HL-60/S4 treated with phorbol 12-myristate 13-acetate at 8.2 ng/mL for 4 days and 3 days (cell line): ENCODE data around the gene LGR4.

Experiments
- in situ Hi-C: fragments of 300-500 bp; cut with MboI; formaldehyde crosslinking; loops from 2 replicates; pipeline ENCODE4 v1.15.0; 2022; ENCODE audit warnings: low sequenced_read_pairs

LGR4 gene

DNA sequence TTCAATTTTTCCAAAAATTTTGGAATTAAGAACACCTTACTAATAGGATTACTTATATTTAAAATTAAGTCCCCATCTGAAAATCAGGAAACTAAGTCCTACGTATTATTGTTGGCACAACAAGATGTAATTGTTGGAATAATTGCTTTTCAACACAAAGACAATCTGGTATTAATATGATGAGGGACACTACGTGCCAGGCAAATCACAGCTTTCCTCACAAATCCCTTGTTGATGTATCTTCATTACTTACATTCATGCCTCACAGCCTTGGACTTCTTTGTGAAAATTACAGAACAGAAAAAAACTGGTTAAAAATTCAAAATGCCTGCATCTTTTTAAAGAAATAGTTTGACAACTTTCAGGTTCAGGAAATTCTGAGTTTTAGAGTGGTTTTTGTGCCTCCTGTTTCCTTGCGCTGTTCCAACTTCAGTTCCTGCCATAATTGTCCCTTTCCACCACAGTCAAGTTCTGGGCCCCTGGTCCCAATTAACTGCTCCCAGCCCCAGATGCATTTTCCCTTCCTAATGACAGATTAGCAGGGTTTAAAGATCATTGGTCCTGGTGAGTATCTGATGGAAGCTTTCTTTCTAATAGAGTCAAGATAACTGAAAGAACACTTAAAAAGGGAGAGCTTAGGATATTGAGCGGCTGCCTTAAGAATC, 86.3 kb downstream of the LGR4 start:
- in situ Hi-C loops = no loop called here

DNA sequence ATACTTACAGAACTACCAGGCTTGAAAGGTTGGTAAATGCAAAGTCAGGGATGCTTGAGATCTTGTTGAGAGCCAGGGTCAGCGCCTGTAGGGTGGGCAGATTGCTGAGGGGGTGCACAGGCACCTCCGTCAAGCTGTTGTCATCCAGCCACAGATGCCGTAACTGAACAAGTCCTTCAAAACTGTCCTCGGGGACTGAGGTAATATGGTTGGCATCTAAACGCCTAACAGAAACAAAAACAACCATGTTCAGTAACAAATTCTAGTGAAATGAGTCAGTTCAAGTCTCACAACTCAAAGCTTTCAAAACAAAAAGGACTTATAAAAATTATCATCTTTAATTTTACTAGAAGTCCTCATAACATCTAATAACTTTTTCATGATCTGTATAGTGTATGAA, 87.3 kb downstream of the LGR4 start:
- in situ Hi-C loops = no loop called here

DNA sequence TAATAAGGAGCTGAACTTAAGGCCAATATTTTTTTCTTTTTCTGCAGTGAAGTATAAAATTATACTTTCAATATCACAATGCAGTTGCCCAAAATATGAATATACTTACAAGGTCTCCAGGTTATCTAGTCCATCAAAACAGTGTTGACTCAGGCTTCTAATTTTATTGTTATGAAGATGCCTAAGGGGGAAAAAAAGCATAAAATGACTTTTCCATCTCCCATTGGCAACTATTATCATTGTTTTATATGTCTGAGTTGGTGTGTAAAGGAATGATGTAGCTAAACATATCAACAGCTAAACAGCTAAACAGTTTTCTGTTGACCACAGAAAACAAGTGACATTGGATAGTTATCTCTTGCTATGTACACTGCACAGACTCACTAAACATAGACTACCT, 88.4 kb downstream of the LGR4 start:
- in situ Hi-C loops = no loop called here

DNA sequence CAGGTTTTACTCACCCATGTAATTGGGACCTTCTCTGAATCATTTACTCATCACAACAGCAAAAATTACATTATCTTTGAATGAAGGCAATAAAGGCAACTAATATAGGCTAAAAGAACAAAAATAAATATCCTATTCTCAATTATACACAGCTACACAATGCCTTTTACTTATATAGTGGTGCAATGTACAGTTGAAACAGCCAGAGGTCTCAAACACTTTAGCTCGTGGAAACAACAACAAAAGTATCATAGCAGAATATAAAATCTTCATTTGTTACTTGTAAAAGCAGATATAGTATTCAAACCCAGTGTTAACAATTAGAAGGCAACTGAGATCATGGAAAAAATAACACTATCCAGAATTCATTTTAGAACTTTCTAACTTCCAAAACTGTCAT, 88.9 kb downstream of the LGR4 start:
- in situ Hi-C loops = no loop called here

DNA sequence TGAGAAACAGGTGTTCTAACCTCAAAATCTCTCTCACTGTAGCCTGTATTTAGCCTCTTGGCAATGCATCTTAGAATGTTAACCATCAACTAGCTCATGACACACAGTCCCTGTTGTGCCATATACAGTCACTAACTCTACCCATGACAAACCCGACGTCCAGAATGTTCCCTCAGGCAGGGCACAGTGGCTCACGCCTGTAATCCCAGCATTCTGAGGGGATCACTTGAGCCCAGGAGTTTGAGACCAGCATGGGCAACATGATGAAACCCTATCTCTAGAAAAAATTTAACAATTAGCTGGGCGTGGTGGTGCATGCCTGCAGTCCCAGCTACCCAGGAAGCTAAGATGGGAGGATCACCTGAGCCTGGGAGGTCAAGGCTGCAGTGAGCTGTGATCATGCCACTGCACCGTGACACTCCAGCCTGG, 91.3 kb downstream of the LGR4 start:
- in situ Hi-C loops = no loop called here

DNA sequence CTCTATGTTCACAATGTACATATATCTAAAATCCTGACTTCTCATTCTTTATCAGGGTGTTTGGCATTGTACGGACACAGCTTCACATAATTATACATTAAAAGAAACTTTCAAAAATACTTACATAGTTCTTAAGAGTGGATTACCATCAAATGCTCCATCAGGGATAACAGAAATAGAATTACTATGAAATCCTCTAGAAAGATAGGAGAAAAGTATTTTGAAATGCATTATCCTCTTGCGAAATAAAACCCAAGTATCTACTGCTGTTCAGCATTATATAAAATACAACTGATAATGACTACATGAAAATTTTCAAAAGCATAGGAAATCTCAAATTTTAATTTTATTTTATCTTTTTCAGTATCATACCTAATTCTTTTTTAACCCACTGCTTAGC, 91.8 kb downstream of the LGR4 start:
- in situ Hi-C loops = no loop called here

DNA sequence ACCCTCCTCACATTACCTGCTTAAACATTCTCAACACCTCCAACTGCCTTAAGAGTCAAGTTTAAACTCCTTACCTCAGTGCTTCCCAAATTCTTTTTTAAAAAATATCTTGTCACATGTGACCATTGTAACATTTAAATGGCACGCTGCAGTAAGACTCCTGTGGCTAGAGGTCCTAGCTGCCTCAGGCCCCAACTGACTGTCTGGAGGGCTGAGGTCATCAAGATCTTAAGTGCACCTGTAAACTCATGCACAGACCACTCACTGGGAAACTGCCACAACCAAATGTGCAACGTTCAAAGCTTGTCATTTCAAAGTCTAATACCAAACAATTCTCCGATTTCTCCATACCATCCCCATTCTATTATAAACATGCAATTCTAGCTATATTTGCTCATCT, 93.1 kb downstream of the LGR4 start:
- in situ Hi-C loops = no loop called here

DNA sequence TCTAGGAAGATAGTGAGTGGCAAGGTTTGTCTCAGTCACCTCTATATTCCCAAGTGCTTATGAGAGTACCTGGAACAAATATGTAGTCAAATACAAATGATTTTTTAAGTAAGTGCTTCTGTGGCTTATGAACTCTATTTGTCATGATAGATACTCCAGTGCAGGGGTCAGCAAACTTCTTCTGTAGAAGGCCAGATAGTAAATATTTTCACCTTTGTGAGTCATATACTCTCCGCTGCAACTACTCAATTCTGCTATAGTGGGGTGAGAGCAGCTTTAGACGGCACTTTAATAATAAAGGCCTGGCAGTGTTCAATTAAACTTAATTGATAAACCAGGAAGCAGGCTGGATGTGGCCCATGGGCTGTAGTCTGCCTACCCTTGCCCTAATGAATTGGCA, 97.2 kb downstream of the LGR4 start:
- in situ Hi-C loops = no loop called here

DNA sequence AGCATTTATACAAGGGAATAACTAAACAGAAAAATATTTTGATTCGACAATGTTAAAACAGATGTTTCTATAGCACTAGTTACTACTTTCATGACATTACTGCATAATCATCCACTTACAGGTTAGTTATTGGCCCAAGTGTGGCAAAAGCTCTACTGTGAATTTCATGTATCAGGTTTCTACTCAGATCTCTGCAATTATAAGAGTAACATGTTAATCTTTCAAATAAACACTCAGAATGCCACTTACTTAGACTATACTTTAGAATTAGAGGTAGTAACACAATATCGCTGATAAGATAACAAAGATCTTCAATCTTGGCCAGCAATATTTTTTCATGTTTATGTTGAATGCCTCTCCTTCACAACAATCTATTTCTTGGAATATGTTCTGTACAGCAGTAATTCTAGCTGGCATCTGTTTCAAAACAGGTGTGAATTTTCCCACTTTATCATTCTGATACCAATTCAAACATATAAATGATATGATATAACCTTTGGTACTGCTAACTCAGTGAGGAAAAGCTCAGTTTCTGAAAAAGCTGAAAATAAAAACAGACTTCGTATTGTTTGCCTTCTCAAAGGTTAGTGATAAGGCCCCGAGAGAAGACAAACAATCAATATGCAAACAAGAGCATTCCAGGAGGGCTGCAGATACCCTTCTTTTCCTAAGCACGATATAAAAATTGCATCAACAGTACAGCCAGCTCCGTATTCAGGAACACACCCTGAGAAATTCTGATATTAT, 98.6 kb downstream of the LGR4 start:
- in situ Hi-C loops = no loop called here

DNA sequence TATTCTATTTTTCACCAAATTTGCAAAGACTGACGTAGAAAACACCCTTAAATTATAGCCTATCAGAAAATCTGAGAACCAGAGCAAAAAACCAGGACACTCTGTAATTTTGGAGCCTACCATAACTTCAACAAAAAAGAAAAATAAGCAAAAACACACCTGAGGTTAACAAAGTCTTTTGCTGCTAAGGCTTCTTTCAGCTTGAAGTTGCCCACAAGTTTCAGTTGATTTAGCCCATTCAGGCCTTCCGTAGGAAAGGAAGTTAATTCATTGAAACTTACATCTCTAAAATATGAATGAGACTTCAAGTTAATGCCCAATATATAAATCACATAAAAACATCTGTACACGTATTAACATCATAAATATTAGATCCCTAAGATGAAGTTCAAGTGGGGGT, 99.2 kb downstream of the LGR4 start:
- in situ Hi-C loops = no loop called here

DNA sequence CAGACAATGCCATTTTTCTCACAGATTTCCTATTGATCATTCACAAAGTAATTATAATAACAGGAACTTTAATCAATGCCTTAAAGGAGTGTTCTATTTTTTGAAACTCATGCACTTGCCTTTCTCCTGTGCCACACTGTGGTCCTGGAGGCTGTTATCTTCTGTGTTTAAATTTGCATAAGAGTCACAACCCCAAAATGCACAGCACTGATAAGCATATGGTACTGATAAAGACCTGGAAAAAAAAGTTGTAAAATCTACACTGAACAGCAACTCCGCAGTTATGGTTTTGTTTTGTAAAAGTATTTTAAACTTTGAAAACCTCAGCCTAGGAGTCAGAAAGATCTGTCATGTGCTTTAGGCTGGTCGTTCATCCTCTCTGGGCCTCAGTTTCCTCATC, 100.4 kb downstream of the LGR4 start:
- in situ Hi-C loops = no loop called here

DNA sequence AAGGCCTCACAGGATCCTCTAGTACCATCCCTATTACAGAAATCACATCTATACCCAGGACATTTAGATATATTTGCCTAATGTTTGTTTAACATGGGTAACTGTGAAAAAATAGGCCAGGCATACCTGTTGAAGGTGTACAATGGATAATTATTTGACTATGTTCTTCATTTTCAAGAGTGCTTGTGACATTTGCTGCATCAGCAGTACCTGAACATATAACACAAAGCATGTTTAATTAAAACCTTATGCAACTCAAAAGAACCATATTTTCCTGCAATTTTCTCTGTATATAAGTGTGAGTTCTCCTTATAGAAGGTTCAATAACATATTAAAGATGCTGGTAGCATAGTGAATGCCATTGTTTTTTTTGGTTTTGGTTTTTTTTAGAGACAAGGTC, 101.1 kb downstream of the LGR4 start:
- in situ Hi-C loops = no loop called here

DNA sequence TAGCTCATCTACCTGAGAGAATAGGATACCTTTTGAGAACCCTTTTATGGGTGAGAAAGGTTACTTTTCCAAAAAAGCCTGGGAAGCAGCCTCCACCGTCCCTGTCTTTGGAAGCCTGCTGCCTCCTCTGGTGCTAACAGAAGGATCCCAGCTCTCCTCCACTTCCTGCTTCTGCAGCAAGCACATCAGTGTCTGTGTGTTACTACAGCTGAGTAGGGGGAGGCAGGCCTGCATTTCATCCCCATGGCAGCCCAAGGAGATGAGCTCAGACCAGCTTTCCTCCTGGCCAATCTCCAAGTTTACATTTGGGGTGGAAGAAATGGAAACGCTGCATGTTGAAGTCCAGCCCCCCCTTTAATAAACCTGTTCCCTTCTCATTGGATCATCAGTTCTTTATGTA, 102.2 kb downstream of the LGR4 start:
- in situ Hi-C loops = no loop called here

DNA sequence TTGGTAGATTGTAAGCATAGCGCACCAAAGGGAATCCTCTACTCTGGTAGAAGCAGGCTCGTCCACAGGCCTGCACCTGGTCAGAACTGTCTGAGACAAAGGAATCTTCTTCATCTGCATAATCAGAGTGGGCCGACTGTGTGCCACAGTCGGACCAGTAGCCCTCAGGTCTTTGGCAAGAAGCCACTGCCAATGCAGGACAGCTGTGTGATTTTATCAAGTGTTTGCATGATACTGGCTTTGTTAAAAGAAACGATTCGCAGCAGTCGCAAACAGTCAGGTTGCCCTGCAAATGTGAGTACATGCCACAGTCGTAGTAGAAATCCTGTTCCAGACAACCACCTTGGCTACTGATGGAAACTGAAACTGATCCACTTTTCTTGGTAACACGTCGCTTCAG, 104.7 kb downstream of the LGR4 start:
- in situ Hi-C loops = no loop called here

DNA sequence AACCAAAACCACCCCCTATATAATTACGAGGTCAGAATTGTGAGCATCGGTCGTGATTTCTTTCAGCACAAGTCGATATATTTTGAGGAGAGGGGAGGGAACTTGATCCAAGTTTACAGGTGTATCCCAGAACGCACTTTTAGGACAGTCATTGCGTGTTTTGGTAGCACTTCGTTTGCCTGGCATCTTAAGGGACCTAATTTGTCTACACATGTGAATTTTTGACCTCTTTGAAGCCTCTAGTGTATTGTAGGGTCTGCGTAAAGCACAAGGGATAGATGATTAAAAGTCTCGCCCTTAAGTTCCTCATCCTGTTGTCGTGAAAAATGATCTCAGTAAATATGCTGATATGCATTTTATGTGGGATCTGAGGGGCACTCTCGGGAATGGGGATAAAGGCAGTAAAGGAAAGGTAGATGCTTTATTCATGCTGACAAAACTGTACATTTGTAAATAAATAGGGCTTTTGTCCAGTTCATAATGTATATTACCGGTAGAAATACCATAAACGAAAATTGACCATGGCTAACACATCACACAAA, 108.9 kb downstream of the LGR4 start:
- in situ Hi-C loops = no loop called here

DNA sequence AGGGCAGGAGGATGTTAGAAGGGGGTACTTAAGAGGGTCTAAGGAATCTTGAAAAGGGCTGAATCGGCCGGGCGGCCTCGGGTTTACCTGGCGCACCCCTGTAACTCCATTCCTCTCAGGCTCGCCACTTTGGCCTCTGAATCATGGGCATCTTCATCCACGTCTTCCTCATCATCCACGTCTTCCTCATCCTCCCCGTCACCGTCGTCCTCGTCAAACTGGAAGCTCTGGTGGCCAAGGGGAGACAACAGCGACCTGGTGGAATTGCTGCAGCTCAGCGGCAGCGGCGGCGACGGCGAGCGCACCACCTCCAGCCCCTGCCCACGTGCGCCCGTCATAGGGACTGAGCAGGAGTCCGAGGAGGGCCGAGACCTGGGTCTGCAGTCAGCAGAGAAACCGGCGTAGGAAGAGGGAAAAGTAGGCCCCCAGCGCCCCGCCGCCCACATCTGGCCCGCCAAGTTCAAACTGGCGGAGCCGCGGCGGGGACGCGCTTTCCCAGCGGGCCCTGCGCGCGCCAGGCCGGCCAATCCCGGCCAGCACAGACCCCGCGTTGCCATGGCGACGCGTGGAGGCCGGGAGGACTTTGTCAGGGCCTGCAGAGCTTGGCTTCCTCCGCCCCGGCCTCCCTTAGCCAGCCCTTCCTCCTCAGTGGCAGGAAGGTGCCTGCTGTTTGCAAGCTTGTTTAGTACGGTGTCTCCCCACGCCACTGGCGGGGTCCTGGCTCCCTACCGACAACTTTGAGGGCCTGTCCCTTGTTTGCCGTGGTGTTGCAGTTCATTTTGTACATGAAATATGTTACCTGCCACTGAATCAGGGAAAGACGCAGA, 109.6 kb downstream of the LGR4 start, which contains the start of gene CCDC34:
Gene CCDC34, minus strand, starts transcription at position 467 of the 827 bp plus-strand sequence. Its CDS starts 21 bp downstream, at position 446.
- in situ Hi-C loops = no loop called here

DNA sequence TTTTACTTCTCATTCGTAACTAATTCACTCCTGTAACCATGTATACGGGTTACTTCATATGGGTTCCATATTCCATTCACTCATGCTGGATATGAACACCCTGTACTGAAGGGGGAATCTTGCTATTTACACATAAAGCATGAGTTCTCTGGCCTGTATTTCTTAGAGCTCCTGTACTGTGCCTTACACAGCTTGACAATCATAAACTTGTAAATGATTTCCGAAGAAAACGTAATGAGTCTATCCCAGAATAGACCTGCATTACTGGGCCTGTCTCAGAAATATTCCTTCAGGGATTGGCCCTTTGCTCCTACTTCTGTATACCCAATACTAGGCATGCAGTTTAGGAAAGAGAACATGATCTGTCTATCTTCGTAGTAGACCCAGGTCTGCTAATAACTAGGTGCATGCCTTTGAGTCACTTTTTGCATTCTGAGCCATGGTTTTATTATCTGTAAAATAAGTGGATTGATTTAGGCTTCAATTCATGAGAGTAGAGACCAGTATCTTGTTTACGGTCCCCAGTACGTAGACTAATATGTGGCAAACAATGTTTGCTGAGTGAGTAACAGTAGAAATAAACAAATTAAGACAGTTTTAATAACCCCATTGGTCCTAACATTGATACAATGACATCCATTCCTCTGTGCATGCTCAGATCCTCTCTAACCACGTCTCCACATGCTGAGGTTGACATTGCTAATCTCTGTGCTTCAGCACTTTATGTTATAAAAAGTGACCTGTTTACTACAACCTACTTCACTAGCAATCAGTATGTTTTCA, 110.8 kb downstream of the LGR4 start:
- in situ Hi-C loops = no loop called here

DNA sequence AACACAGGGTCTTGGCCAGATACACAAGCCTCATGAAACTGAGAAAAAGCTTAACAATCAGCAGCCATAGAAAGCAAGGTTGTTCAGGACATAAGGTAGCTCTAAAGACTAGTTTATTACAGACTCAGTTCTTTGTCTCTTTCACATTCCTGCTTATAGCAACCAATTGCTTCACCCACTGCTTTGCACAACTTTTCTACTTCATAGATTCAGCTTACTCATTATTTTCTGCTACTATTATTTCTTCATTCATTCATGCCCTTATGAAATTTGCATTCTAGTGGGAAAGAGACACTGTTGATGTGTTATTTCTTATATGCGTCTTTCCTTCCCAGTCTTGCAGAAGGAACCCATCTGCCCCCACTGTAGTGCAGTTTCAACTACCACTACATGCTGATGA, 114.3 kb downstream of the LGR4 start:
- in situ Hi-C loops = no loop called here

DNA sequence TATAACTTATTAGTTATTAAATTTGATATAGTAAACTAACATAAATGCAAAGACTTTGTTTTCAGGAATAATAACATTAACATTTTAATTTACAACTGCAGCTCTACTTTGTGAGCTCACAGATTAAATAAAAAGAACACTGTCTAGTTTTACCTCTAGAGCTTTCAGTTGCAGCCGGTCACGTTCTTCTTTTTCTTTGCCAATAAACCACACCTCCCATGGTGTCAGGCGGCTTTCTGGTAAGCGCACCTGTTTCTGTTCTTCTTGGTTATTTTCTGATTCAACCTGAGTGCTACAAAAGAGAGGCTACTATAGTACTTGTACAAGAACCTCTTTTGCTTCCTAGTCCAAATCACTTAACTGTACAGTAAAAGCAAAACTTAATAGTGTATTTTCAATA, 115.3 kb downstream of the LGR4 start:
- in situ Hi-C loops = no loop called here

DNA sequence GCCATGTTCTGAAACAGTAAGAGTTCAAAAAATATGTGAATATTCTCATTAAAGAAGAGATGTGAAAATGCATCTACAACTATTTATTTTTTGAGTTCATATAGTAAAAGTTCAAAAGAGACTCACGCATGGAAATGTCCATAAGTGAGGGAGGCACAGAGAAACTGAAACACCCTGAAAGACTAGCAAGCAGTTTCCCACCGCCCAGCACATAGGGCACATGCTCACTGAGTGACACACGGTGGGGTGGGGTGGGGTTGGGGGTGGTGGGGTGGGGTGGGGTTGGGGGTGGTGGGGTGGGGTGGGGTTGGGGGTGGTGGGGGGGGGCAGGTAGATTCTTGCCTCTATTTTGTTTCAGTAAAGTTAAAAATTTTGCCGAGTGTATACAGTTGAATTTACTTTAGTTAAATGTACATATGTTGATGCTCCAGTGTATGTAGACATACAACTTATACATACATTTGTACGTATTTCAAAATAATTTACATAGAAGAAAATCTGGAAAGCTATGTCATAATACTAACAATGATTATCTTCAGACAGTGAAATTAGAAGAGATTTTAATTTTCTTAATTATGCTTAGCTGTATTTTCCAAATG, 115.9 kb downstream of the LGR4 start:
- in situ Hi-C loops = no loop called here
